HepG2 (cell line): ENCODE data around the gene SPRED3. TPM values are rescaled to one million over a fixed set of nuclear protein-coding genes. Genes with fewer than 3 reads are reported as not detected.

ENCODE experiments used
- CERS6 ChIP-seq: sonication (generic); formaldehyde crosslinking; IDR thresholded peaks from 2 replicates; pipeline ENCODE4 v1.5.0; 2020; ENCODE audit warnings: missing genetic modification reagents
- CHD2 ChIP-seq: IDR thresholded peaks from 2 replicates; pipeline ENCODE4 v1.6.1; 2011; ENCODE audit warnings: low read depth, low read length, improper control_type of control experiment
- E2F1 ChIP-seq: sonication (generic); formaldehyde crosslinking; IDR thresholded peaks from 2 replicates; pipeline ENCODE4 v1.5.0; 2020; ENCODE audit warnings: missing genetic modification reagents
- FOXP4 ChIP-seq: sonication (generic); formaldehyde crosslinking; IDR thresholded peaks from 2 replicates; pipeline ENCODE4 v1.4.0; 2020; ENCODE audit warnings: missing genetic modification reagents
- GMEB1 ChIP-seq: sonication (generic); formaldehyde crosslinking; IDR thresholded peaks from 2 replicates; pipeline ENCODE4 v1.5.1; 2020; ENCODE audit warnings: missing genetic modification reagents, mild to moderate bottlenecking, borderline replicate concordance
- HNRNPH1 ChIP-seq: fragments of 200-400 bp; formaldehyde crosslinking; optimal IDR thresholded peaks from 2 replicates; pipeline ENCODE3; 2017; ENCODE audit warnings: mild to moderate bottlenecking, low read depth, low read length
- HOXA7 ChIP-seq: sonication (generic); formaldehyde crosslinking; IDR thresholded peaks from 2 replicates; pipeline ENCODE4 v1.8.1; 2022; ENCODE audit warnings: mild to moderate bottlenecking, missing genetic modification reagents, moderate library complexity
- NR1H2 ChIP-seq: sonication (generic); formaldehyde crosslinking; IDR thresholded peaks from 2 replicates; pipeline ENCODE4 v1.8.1; 2022; ENCODE audit warnings: low read depth, missing genetic modification reagents, borderline replicate concordance
- PHF8 ChIP-seq: sonication (generic); formaldehyde crosslinking; IDR thresholded peaks from 2 replicates; pipeline ENCODE4 v1.5.0; 2020; ENCODE audit warnings: missing genetic modification reagents
- RBAK ChIP-seq: sonication (generic); formaldehyde crosslinking; IDR thresholded peaks from 2 replicates; pipeline ENCODE4 v1.5.1; 2020; ENCODE audit warnings: mild to moderate bottlenecking, missing genetic modification reagents
- SNRNP70 ChIP-seq: fragments of 200-400 bp; formaldehyde crosslinking; IDR thresholded peaks from 2 replicates; pipeline ENCODE4 v1.6.1; 2017; ENCODE audit warnings: mild to moderate bottlenecking, low read depth, low read length, moderate library complexity
- SP1 ChIP-seq, 2 experiments: fragments of 450-650 bp in 1 of 2; sonication (generic) in 1 of 2; formaldehyde crosslinking in 1 of 2; IDR thresholded peaks; 2 replicates each; pipeline versions ENCODE4 v1.4.0 to v1.6.1; 2016 to 2020; ENCODE audit warnings: missing genetic modification reagents in 1 of 2
- ZNF24 ChIP-seq: fragments of 450-650 bp; IDR thresholded peaks from 2 replicates; pipeline ENCODE4 v1.6.1; 2017; ENCODE audit warnings: antibody characterized with exemption, mild to moderate bottlenecking
- ZNF292 ChIP-seq: sonication (generic); formaldehyde crosslinking; IDR thresholded peaks from 2 replicates; pipeline ENCODE4 v1.8.1; 2022; ENCODE audit warnings: mild to moderate bottlenecking, low read depth, missing genetic modification reagents, borderline replicate concordance
- ZNF607 ChIP-seq: sonication (generic); formaldehyde crosslinking; IDR thresholded peaks from 2 replicates; pipeline ENCODE4 v1.5.1; 2020; ENCODE audit warnings: missing genetic modification reagents, mild to moderate bottlenecking, borderline replicate concordance
- ZNF639 ChIP-seq: conservative IDR thresholded peaks from 2 replicates; pipeline ENCODE4 v1.6.1; 2018; ENCODE audit warnings: missing genetic modification reagents
- ZNF792 ChIP-seq: IDR thresholded peaks from 2 replicates; pipeline ENCODE4 v1.6.1; 2016
- ZNF816 ChIP-seq: sonication (generic); formaldehyde crosslinking; IDR thresholded peaks from 2 replicates; pipeline ENCODE4 v1.8.0; 2022; ENCODE audit warnings: missing genetic modification reagents, mild to moderate bottlenecking, borderline replicate concordance
- ZNF883 ChIP-seq: sonication (generic); formaldehyde crosslinking; IDR thresholded peaks from 2 replicates; pipeline ENCODE4 v1.5.1; 2020; ENCODE audit warnings: mild to moderate bottlenecking, missing genetic modification reagents; ENCODE audit errors: not compliant biosample characterization
- ZSCAN12 ChIP-seq: sonication (generic); formaldehyde crosslinking; IDR thresholded peaks from 2 replicates; pipeline ENCODE4 v1.9.0; 2021; ENCODE audit warnings: mild to moderate bottlenecking, missing genetic modification reagents
- polyA plus RNA-seq, 8 experiments: library from polyadenylated mRNA; depleted of rRNA in 3 of 8; stranded (reverse) in 7 of 8; unstranded in 1 of 8; fragments of >200 nt; fragmentation: Illumina TruSeq in 4 of 8; extraction: Trizol in 4 of 8; gene quantifications; 2 replicates each; pipeline versions ENCODE4 v1.2.1 to v1.2.3, GENCODE V29; 2011 to 2016; ENCODE audit warnings: low read depth in 4 of 8, missing spikeins in 1 of 8, mixed read lengths in 1 of 8; ENCODE audit not compliant: insufficient read depth in 1 of 8
- total RNA-seq, 5 experiments: library from RNA; depleted of rRNA; stranded (reverse); fragments of >200 nt; fragmentation: Illumina TruSeq; extraction: Trizol; gene quantifications; 2 replicates each; pipeline ENCODE4 v1.2.3, GENCODE V29; 2016; ENCODE audit warnings: low read depth in 1 of 5

Gene SPRED3
- total and polyA plus RNA-seq, 2 of the 13 experiments (the other 11 are each of a cell fraction or from before 2014, with no cell fraction given), result 0.15 to 0.17 TPM

GRCh38 chr19:38402967-38403674 is 14.6 kb downstream of the SPRED3 start, which contains the start of gene FAM98C (continued):
- TF ChIP-seq ZNF292 (CRISPR knock-in tag), result no peak
- TF ChIP-seq SP1 (IDR thresholded peaks at IDR 0.05), result no peak
- peak; percentile 99 for TF ChIP-seq SP1 (CRISPR knock-in tag; IDR thresholded peaks at IDR 0.05)
- TF ChIP-seq CHD2, result no peak
- TF ChIP-seq RBAK (CRISPR knock-in tag), result no peak
- TF ChIP-seq NR1H2 (CRISPR knock-in tag), result no peak
- TF ChIP-seq PHF8 (CRISPR knock-in tag), result peak; percentile 77
- no peak for TF ChIP-seq HOXA7 (CRISPR knock-in tag)
- peak; percentile 89 for TF ChIP-seq E2F1 (CRISPR knock-in tag)
- peak; percentile 80; the same call in 1 of the 2 replicates for TF ChIP-seq ZSCAN12 (CRISPR knock-in tag)
- TF ChIP-seq FOXP4 (CRISPR knock-in tag), result peak; percentile 69
- TF ChIP-seq ZNF24, result no peak
- no peak; the same call in 1 of the 2 replicates for TF ChIP-seq ZNF639 (CRISPR knock-in tag)
- TF ChIP-seq SNRNP70, result no peak
- TF ChIP-seq CERS6, result no peak
- no peak for TF ChIP-seq ZNF816 (CRISPR knock-in tag)
- no peak for TF ChIP-seq HNRNPH1
- peak; percentile 87 for TF ChIP-seq GMEB1 (CRISPR knock-in tag)
- TF ChIP-seq ZNF792 (CRISPR knock-in tag), result 0 out of 2 replicates have a peak, but pooled peaks have one; percentile 62
- peak; percentile 94 for TF ChIP-seq ZNF883 (CRISPR knock-in tag)
- TF ChIP-seq ZNF607, result peak; percentile 80
